DMS53 treated with DMSO at 0.1 percent for 48 hours (cell line): ENCODE data around the gene NIPAL1.
A peak's percentile ranks its signal among the peaks of the same experiment; 100 is the strongest.

Experiments
- DNase-seq: peaks from one replicate; lab custom pipeline; 2025; ENCODE audit not compliant: unreplicated experiment; lab: John Stamatoyannopoulos, UW

The NIPAL1 gene

DNA sequence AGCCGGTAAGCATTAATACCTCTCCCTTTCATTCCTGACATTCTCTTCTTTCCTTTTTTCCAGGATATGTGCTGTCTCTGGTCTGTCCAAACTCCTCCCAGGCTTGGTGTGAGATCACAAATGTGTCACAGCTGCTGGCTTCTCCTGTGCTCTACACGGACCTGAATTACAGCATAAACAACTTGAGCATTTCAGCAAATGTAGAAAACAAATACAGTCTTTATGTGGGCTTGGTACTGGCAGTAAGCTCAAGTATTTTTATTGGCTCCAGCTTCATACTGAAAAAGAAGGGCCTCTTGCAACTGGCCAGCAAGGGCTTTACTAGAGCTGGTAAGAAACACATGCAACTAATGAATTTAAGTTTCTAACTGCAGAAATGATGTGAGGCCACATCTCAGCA is 8.4 kb downstream of the NIPAL1 start:
- DNase-seq = peak; percentile 80

GRCh38 chr4:48027653-48028052 is 11.1 kb downstream of the NIPAL1 start:
- DNase-seq = no peak

DNA sequence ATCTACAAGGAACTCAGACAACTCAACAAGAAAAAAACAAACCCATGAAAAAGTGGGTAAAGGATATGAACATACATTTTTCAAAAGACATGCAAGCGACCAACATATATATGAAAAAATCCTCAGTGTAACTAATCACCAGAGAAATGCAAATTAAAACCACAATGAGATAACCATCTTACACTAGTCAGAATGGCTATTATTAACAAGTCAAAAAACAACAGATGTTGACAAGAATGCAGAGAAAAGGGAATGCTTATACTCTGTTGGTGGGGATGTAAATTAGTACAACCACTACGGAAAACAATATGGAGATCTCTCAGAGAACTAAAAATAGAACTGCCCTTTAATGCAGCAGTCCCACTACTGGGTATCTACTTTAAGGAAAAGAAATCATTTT is 12.1 kb downstream of the NIPAL1 start:
- DNase-seq = no peak

DNA sequence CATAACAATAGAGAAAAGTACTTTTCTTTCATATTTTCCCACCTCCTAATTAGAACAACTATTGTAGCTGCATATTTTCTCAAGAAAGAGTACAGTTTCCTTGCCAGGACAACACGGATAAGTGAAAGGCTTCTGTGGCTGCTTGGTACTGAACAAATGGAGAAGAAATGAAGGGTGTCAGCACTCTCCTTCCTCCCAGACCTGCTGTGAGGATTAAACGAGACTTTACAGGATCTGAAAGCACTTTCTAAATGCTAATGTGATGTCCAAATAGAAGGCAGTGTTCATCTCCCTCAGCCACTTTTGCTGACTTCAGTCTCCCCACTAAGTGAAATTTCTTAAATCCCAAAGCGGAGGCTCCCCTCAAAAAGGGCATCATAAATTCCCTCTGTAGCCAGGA is 13.9 kb downstream of the NIPAL1 start:
- no peak for DNase-seq

- DNase-seq = no peak
These were observed 15.4 kb downstream of the NIPAL1 start for GRCh38 chr4:48031802-48032525.

- DNase-seq = no peak
These were observed 16.1 kb downstream of the NIPAL1 start for GRCh38 chr4:48032721-48033120.

DNA sequence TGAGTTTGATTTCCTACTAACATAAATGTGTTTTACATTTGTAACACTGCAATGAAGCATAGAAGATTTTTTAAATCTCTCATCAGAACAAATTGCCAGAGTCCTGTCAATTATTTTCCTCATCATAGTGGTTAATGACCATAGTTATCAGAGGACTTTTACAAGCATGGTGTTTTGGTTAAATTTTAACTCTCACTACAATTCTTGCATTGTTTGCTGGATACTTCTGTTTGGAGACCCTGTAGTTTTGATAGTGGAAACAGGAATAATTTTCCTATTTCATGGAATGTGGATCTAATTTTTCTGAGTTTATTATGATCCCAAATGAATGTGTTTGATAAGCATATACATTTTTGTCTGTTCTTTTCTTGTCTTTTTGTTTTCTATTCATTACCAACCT is 16.8 kb downstream of the NIPAL1 start:
- no peak for DNase-seq

GRCh38 chr4:48033825-48034413 is 17.3 kb downstream of the NIPAL1 start:
- DNase-seq = peak; percentile 17

GRCh38 chr4:48035952-48036351 is 19.4 kb downstream of the NIPAL1 start:
- DNase-seq = no peak

GRCh38 chr4:48037117-48037462 is 20.5 kb downstream of the NIPAL1 start:
- DNase-seq = no peak

- DNase-seq = no peak
These were observed 22.1 kb downstream of the NIPAL1 start for GRCh38 chr4:48038666-48039065.

GRCh38 chr4:48039561-48039960 is 23.0 kb downstream of the NIPAL1 start:
- no peak for DNase-seq

- DNase-seq = no peak
These were observed 25.1 kb downstream of the NIPAL1 start for GRCh38 chr4:48041535-48042137.

DNA sequence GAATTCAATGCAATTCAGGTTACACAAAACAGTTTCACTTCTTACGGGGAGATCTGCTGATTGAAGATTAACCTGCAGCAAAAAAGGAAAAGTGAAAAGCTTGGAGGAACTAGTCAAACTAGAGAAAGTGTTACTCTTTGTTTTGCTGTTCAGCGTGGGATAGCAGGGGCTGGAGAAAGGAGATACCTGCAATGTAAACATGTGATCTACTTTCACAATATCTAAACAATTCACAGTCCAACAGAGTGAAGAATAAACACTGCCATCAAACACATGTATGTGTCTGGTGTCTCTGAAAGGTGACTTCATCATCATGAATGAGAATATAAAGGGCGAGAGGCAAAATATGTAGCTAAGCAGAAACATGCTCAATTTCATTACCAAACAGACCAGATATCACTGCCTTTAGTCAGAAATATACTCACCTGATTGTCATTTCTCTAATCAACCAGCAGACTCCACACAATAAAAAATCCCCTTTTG is 26.4 kb downstream of the NIPAL1 start:
- DNase-seq = peak; percentile 84

DNA sequence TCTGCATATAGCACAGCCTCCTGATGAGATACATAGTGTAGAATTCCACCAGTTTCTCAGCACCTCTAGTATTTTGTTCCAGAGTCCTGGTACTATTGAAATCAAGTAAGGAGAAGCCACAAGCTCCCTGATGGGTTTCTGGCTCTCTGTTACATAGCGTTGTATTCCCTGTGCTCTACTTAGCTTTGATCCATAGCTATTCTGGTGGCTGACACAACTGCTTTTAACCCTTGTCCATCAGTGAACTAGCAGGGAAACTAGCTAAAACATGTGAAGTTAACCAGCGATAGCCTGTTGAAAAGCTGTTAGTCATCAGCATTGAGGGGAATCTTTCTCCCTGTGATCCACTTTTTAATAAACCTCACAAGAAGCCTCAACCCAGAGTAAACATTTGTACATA is 26.9 kb downstream of the NIPAL1 start:
- DNase-seq = no peak

DNA sequence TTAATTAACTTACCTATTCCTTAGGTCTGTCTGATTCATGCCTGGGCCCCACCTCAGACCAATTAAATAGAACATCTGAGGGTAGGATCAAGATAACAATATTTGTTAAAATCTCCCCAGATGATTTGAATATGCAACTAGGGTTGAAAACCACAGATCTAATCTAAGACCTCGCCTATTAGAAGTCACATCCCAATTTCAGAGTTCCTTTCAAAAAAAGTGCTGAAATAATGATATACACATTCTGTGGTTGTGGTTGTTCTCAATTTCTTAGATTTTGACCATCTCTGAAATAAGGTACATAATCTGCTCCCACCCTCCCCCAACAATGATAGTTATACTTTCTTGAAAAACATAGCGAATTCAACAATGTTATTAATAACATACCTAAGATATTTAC is 27.7 kb downstream of the NIPAL1 start:
- DNase-seq = no peak

DNA sequence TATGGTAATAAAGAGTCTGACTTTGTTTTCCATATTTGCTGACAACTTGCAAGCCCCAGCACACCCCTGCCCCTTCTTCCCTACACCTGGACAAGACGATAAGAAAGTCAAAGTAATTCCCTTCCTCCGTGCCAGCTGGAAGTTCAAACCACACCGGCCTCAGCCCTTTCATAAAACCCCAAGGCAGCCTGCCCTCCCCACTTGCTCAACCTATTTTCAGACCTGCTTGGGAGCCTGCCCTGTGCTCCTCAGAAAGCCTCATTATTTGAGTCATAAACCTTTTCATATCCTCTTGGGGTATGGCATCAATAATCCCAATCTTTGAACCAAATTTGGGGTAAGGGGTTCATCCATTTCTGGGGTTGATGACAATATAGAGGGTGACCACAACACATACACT is 29.5 kb downstream of the NIPAL1 start:
- DNase-seq = no peak

DNA sequence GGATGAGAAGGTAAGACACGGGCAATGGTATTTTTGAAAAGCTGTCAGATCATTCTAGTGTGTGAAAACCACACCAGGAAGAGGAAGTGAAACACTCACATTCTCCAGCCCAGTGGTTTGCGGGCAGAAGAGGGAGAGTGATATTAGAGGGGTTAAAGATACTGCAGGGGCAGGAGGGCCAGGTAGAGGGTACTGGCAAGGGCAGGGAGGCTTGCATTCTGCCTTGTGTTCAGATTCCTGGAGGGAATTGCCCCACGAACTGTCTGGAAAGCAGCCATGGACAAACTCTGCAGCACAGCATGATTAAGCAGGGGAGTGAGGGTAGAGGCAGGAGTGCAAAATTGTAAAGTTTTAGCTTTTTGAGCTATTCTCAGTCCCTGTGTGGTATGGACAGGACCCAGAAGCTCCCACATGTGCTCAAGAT is 30.9 kb downstream of the NIPAL1 start:
- DNase-seq = no peak

DNA sequence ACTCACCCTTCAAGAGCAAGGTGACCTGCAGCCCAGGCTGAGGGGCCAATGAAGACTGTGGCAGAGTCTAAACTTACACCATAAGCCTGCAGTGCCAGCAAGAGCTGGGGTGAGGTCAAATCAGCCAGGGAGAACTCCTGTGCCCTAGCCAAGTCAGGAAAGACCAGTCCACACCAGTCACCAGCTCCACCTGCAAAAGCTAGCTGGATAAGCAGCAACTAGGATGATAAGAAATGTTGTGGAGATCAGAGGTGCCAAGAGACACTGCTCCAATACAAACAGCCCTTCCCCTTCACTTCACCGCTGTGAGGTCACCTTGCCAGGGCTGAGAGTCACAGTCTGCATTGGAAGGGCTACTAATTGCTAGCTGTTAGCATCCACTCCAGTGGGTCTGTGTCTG is 31.3 kb downstream of the NIPAL1 start:
- no peak for DNase-seq

GRCh38 chr4:48049483-48049882 is 32.9 kb downstream of the NIPAL1 start:
- no peak for DNase-seq

GRCh38 chr4:48051078-48051477 is 34.5 kb downstream of the NIPAL1 start:
- no peak for DNase-seq
